Smooth muscle cell (in vitro differentiated cells): Measurements from ENCODE around the gene RAI1. TPM values are rescaled to one million over a fixed set of nuclear protein-coding genes. Genes with fewer than 3 reads are reported as not detected.
"Not testable (repeated sequence)": the region's sequence is repeated elsewhere in the genome, so short reads cannot be mapped to it uniquely, and the experiment has no call there.

Experiments used
- DNase-seq: peaks from one replicate; lab custom pipeline; 2025; ENCODE audit not compliant: unreplicated experiment; lab: John Stamatoyannopoulos, UW
- H2AFZ ChIP-seq: fragments of 200-600 bp; sonication (generic); 2 replicates; pipeline ENCODE4 v1.6.0; 2016; ENCODE audit warnings: antibody characterized with exemption, low read depth, mild to moderate bottlenecking
- H3F3A ChIP-seq: fragments of 200-600 bp; sonication (generic); 2 replicates; pipeline ENCODE4 v1.6.0; 2017; ENCODE audit warnings: antibody characterized with exemption, low read depth
- H3K27ac ChIP-seq: fragments of 200-600 bp; sonication (generic); 2 replicates; pipeline ENCODE4 v1.5.1; 2016; ENCODE audit warnings: low read depth, mild to moderate bottlenecking
- H3K27me3 ChIP-seq: fragments of 200-600 bp; sonication (generic); 2 replicates; pipeline ENCODE4 v1.6.1; 2016; ENCODE audit warnings: low read depth, mild to moderate bottlenecking
- H3K36me3 ChIP-seq: fragments of 200-600 bp; sonication (generic); 2 replicates; pipeline ENCODE4 v1.5.1; 2016; ENCODE audit warnings: low read depth
- H3K4me1 ChIP-seq: fragments of 200-600 bp; sonication (generic); 2 replicates; pipeline ENCODE4 v1.5.1; 2016; ENCODE audit warnings: low read depth
- H3K4me2 ChIP-seq: fragments of 200-600 bp; sonication (generic); 2 replicates; pipeline ENCODE4 v1.6.0; 2016; ENCODE audit warnings: mild to moderate bottlenecking
- H3K4me3 ChIP-seq: fragments of 200-600 bp; sonication (generic); 2 replicates; pipeline ENCODE4 v1.5.1; 2016; ENCODE audit warnings: mild to moderate bottlenecking
- H3K79me2 ChIP-seq: fragments of 200-600 bp; sonication (generic); 2 replicates; pipeline ENCODE4 v1.6.0; 2016; ENCODE audit warnings: low read depth, mild to moderate bottlenecking
- H3K9ac ChIP-seq: fragments of 200-600 bp; sonication (generic); 2 replicates; pipeline ENCODE4 v1.6.0; 2016; ENCODE audit warnings: low read depth
- H3K9me3 ChIP-seq: fragments of 200-600 bp; sonication (generic); replicated peaks from 2 replicates; pipeline ENCODE4 v1.5.1; 2016; ENCODE audit warnings: low read depth
- H4K20me1 ChIP-seq: fragments of 200-600 bp; sonication (generic); 2 replicates; pipeline ENCODE4 v1.6.0; 2016; ENCODE audit warnings: low read depth
- CTCF ChIP-seq: fragments of 200-600 bp; sonication (generic); IDR thresholded peaks from 2 replicates; pipeline ENCODE4 v1.5.1; 2017; ENCODE audit warnings: borderline replicate concordance, mild to moderate bottlenecking, antibody characterized with exemption; ENCODE audit not compliant: insufficient read depth, poor library complexity, severe bottlenecking
- WGBS: methylation state at CpG from one replicate; pipeline ENCODE4 v1.1.7; 2016; ENCODE audit warnings: low lambda C conversion rate; 5-methylcytosine and 5-hydroxymethylcytosine counted together
- polyA plus RNA-seq: library from polyadenylated mRNA; unstranded; fragments of >200 nt; fragmentation: Nextera tagmentation; extraction: Ambion mirVana; gene quantifications from 2 replicates; pipeline ENCODE4 v1.2.1, GENCODE V29; 2016
- total RNA-seq: library from RNA; depleted of rRNA; stranded (reverse); fragments of >200 nt; gene quantifications from 2 replicates; pipeline ENCODE4 v1.2.3, GENCODE V29; 2014

The RAI1 gene
- total and polyA plus RNA-seq, 2 experiments from 2014 or later, result 11.1 to 17.6 TPM

- H3K27me3 ChIP-seq, result no peaks in the 10 kb centered on the region
- no peak overlapping the region for H3K9ac ChIP-seq
- H3K36me3 ChIP-seq, result no peaks in the 10 kb centered on the region
- DNase-seq, result no peak
- peaks cover 28% of the 10 kb centered on the region for H3K4me1 ChIP-seq
- no peak overlapping the region for H3K4me2 ChIP-seq
- peaks cover 58% of the 10 kb centered on the region for H4K20me1 ChIP-seq
- no peak for TF ChIP-seq CTCF
- no peaks in the 10 kb centered on the region for H3K9me3 ChIP-seq
- peaks cover 22% of the 10 kb centered on the region for H3F3A ChIP-seq
- no peak overlapping the region for H2AFZ ChIP-seq
- H3K4me3 ChIP-seq, result no peak overlapping the region
- no peak overlapping the region for H3K27ac ChIP-seq
- WGBS, result 94% methylated on average over 14 of the region's 17 CpGs
- no peaks in the 10 kb centered on the region for H3K79me2 ChIP-seq
Observed at GRCh38 chr17:17806611-17807274, 125.5 kb downstream of the RAI1 start.

GRCh38 chr17:17807440-17807839 is 126.2 kb downstream of the RAI1 start:
- H3K79me2 ChIP-seq, result no peaks in the 10 kb centered on the region
- 100% methylated on average over 5 of the region's 5 CpGs for WGBS
- DNase-seq, result no peak
- H3K4me2 ChIP-seq, result no peak overlapping the region
- H4K20me1 ChIP-seq, result peaks cover 58% of the 10 kb centered on the region
- H2AFZ ChIP-seq, result no peak overlapping the region
- peaks cover 29% of the 10 kb centered on the region for H3F3A ChIP-seq
- H3K9me3 ChIP-seq, result no peaks in the 10 kb centered on the region
- H3K27ac ChIP-seq, result no peak overlapping the region
- TF ChIP-seq CTCF, result no peak
- H3K4me1 ChIP-seq, result peaks cover 32% of the 10 kb centered on the region
- H3K9ac ChIP-seq, result no peak overlapping the region
- H3K27me3 ChIP-seq, result no peaks in the 10 kb centered on the region
- no peak overlapping the region for H3K4me3 ChIP-seq
- H3K36me3 ChIP-seq, result no peaks in the 10 kb centered on the region

- not testable (repeated sequence) for H3K9ac ChIP-seq, H3K4me2 ChIP-seq, H3K27ac ChIP-seq, H3K79me2 ChIP-seq, H3K4me3 ChIP-seq, H2AFZ ChIP-seq, H3K27me3 ChIP-seq, H3K36me3 ChIP-seq, DNase-seq, H3K9me3 ChIP-seq
- Histone ChIP-seq H4K20me1 (peaks cover 59% of the 10 kb centered on the region), H3F3A (peaks cover 31% of the 10 kb centered on the region), H3K4me1 (peaks cover 32% of the 10 kb centered on the region)
- WGBS, result over 99% methylated on average over 5 of the region's 5 CpGs
Observed at GRCh38 chr17:17808200-17808599, 126.9 kb downstream of the RAI1 start.

- Histone ChIP-seq H3K27ac (no peak overlapping the region), H3K4me1 (peaks cover 32% of the 10 kb centered on the region), H3F3A (peaks cover 31% of the 10 kb centered on the region), H3K27me3 (no peaks in the 10 kb centered on the region), H4K20me1 (peaks cover 56% of the 10 kb centered on the region), H3K4me3 (peak overlapping the region; percentile 44), H2AFZ (no peak overlapping the region), H3K4me2 (peak overlapping the region; percentile 88), H3K36me3 (no peaks in the 10 kb centered on the region), H3K79me2 (no peaks in the 10 kb centered on the region), H3K9ac (no peak overlapping the region), H3K9me3 (no peaks in the 10 kb centered on the region)
- no peak for DNase-seq
- TF ChIP-seq CTCF, result no peak
- 44% methylated on average over 15 of the region's 15 CpGs for WGBS
Observed at GRCh38 chr17:17808706-17809432, 127.6 kb downstream of the RAI1 start.
